ENCODE results near the gene DTNBP1. TPM values are rescaled to one million over a fixed set of nuclear protein-coding genes. Genes with fewer than 3 reads are reported as not detected.
A peak's percentile ranks its signal among the peaks of the same experiment; 100 is the strongest.

Gene DTNBP1
- total and polyA plus RNA-seq, 3 donors from 2014 or later, result 21.8 to 25.4 (median 22.6) TPM

GRCh38 chr6:15473174-15473573 is 189.7 kb downstream of the DTNBP1 start:
- no peaks in the 10 kb centered on the region for H3K27me3 ChIP-seq
- 66 to 80% methylated on average over 7 of the region's 7 CpGs for WGBS, 2 donors
- no peaks in the 10 kb centered on the region for H3K36me3 ChIP-seq (ENCODE audit: low read depth, missing control alignments)
- TF ChIP-seq CTCF (IDR thresholded peaks at IDR 0.05) (no peak), POLR2A (IDR thresholded peaks at IDR 0.05) (no peak)
- DNase-seq, result no peak
- H3K4me3 ChIP-seq, result no peak overlapping the region
- peak overlapping the region in 1 of 2 donors; percentile 63 for H3K27ac ChIP-seq
- H3K9me3 ChIP-seq, result no peaks in the 10 kb centered on the region
- intact Hi-C loops (cut with DNase I; ENCODE audit: low total_unique reads), result no loop called here
- H3K4me1 ChIP-seq, result peaks cover 11% of the 10 kb centered on the region

Small RNA genes lying within 50 kb of the gene (small RNA-seq; reads per million reads assigned to genes)
- 0 reads per million in 2 donors for gene RF00001

All from testis (tissue), 3 donors.